Posterior vena cava (tissue), 2 donors: ENCODE measurements around the gene RBM23. TPM values are rescaled to one million over a fixed set of nuclear protein-coding genes. Genes with fewer than 3 reads are reported as not detected.
A peak's percentile ranks its signal among the peaks of the same experiment; 100 is the strongest.
"Not testable (repeated sequence)": the region's sequence is repeated elsewhere in the genome, so short reads cannot be mapped to it uniquely, and the experiment has no call there.

Source experiments
- DNase-seq: peaks from one replicate; pipeline ENCODE4 v3.0.0-alpha.2; 2020; ENCODE audit warnings: low spot score
- intact Hi-C, 2 donors: fragments of 100-400 bp; cut with DNase I; formaldehyde crosslinking; loops; one replicate each; pipeline versions ENCODE4 v1.14.1 to v1.14.2; 2022 to 2023
- long read RNA-seq, 2 donors: library from polyadenylated mRNA; unstranded; transcript quantifications; one replicate each; pipeline ENCODE4 v2.0.0, GENCODE V29; 2020 to 2021
- total RNA-seq, 2 donors: library from RNA; stranded (reverse); fragmentation: NEBNext Ultra II Directional; extraction: Animal tissue kit (Norgen Biotek cat#: 25700); gene quantifications; one replicate each; pipeline ENCODE4 v1.2.1, GENCODE V29; 2021
- donor health status: DM: yes; HTN: yes; CAD: no.
- donor health status: DM: yes; HTN: yes; CAD: no.

Gene RBM23
- 10 to 100 TPM; 53.8 to 62.2 TPM for total RNA-seq
- long read RNA-seq, donor 1, full-length matches to known transcripts = 14 of 20 reads
- long read RNA-seq, donor 1, partial matches to known transcripts = 2 of 20 reads
- long read RNA-seq, donor 1, other reads (novel, unspliced or antisense) = 4 of 20 reads
- long read RNA-seq, donor 2, full-length matches to known transcripts = 27 of 40 reads
- long read RNA-seq, donor 2, partial matches to known transcripts = 7 of 40 reads
- long read RNA-seq, donor 2, other reads (novel, unspliced or antisense) = 6 of 40 reads

GRCh38 chr14:22918804-22919600, at the start of gene RBM23:
Gene RBM23 (minus strand): TSS chr14:22919149.
- intact Hi-C loops = no loop called here
- peak; percentile 100 for DNase-seq

- no peak for DNase-seq
These were observed 47.9 kb upstream of the RBM23 start for GRCh38 chr14:22966783-22967269.

GRCh38 chr14:22965916-22966782, 47.2 kb upstream of the RBM23 start:
- intact Hi-C loops, DNase-seq: not testable (repeated sequence)

More at GRCh38 chr14:22966783-22967269, 47.9 kb upstream of the RBM23 start:
- intact Hi-C loops = no loop called here

- intact Hi-C loops = no loop called here
- no peak for DNase-seq
These were observed 43.2 kb upstream of the RBM23 start for GRCh38 chr14:22962061-22962676.

GRCh38 chr14:22955702-22956569, 37.0 kb upstream of the RBM23 start:
- intact Hi-C loops = no loop called here
- no peak for DNase-seq

GRCh38 chr14:22952418-22952817, 33.5 kb upstream of the RBM23 start:
- DNase-seq = no peak
- intact Hi-C loops = no loop called here

- DNase-seq, intact Hi-C loops: not testable (repeated sequence)
These were observed 32.8 kb upstream of the RBM23 start for GRCh38 chr14:22951795-22952194.

GRCh38 chr14:22945642-22946041, 26.7 kb upstream of the RBM23 start:
- DNase-seq = no peak
- intact Hi-C loops = no loop called here

- intact Hi-C loops = loop anchor here in 1 of 2 donors (5.0 kb wide), 1 partner anchor 38 kb away; no protein-coding TSS in a partner anchor
- DNase-seq = no peak
These were observed 20.7 kb upstream of the RBM23 start for GRCh38 chr14:22939684-22940083.

- DNase-seq = no peak
- intact Hi-C loops = loop anchor here in 1 of 2 donors (5.0 kb wide), 1 partner anchor 42 kb away; no protein-coding TSS in a partner anchor
These were observed 16.2 kb upstream of the RBM23 start for GRCh38 chr14:22935156-22935555.

GRCh38 chr14:22932146-22932545, 13.2 kb upstream of the RBM23 start:
- intact Hi-C loops = no loop called here
- no peak for DNase-seq

GRCh38 chr14:22929961-22930364, 11.0 kb upstream of the RBM23 start:
- intact Hi-C loops = no loop called here

GRCh38 chr14:22929104-22929960, 10.4 kb upstream of the RBM23 start, which contains the start of gene PRMT5:
Gene PRMT5 (minus strand): TSS chr14:22929376. CDS start chr14:22929361, 15 bp downstream.
- peak; percentile 100 for DNase-seq
- intact Hi-C loops = no loop called here

More at GRCh38 chr14:22929961-22930364, 11.0 kb upstream of the RBM23 start:
- no peak for DNase-seq

- DNase-seq = no peak
- intact Hi-C loops = no loop called here
These were observed 9.5 kb upstream of the RBM23 start for GRCh38 chr14:22928237-22929103.

- intact Hi-C loops = no loop called here
- no peak for DNase-seq
These were observed 7.4 kb upstream of the RBM23 start for GRCh38 chr14:22926316-22926715.

- intact Hi-C loops = no loop called here
These were observed 6.6 kb upstream of the RBM23 start for GRCh38 chr14:22925513-22925912.

More at GRCh38 chr14:22925513-22925912, 6.6 kb upstream of the RBM23 start:
- DNase-seq = no peak
